HepG2 (cell line): Measurements from ENCODE around the gene KSR1. TPM values are rescaled to one million over a fixed set of nuclear protein-coding genes. Genes with fewer than 3 reads are reported as not detected.

ENCODE experiments used
- ATAC-seq: fragments of 200-7000 bp; cut with Tn5 transposase; 3 replicates; pipeline ENCODE4 v1.9.1; 2020; ENCODE audit warnings: mild to moderate bottlenecking, moderate library complexity
- BruUV-seq: library from RNA; stranded (reverse); fragments of 400-500 nt; replicated peaks from 2 replicates; lab custom pipeline; 2021; lab: Mats Ljungman, UMichigan
- CTCF ChIA-PET: fragments of 300-600 bp; formaldehyde crosslinking; extraction: SDS; loops from one replicate; lab custom pipeline; 2021; ENCODE audit warnings: low total read pairs, inconsistent platforms, low intra/inter-chr PET ratio; lab: Yijun Ruan, JAX
- POLR2A ChIA-PET: fragments of 350-600 bp; sonication (Branson Sonifier 250); formaldehyde crosslinking; loops from one replicate; lab custom pipeline; 2020; ENCODE audit warnings: antibody characterized with exemption, inconsistent platforms; lab: Yijun Ruan, JAX
- DNase-seq: peaks from one replicate; pipeline ENCODE4 v3.0.0-alpha.2; 2015; ENCODE audit warnings: low spot score
- FAIRE-seq: peaks from 3 replicates; lab custom pipeline; 2011; peaks lifted over from hg19 to GRCh38; lab: Jason Lieb, UNC
- H2AFZ ChIP-seq: one replicate; pipeline ENCODE4 v1.6.1; 2011; ENCODE audit warnings: low read length, inconsistent platforms
- H3K27ac ChIP-seq: fragments of 300-600 bp; 3 replicates; pipeline ENCODE4 v1.8.0; 2011; ENCODE audit warnings: mixed run types, mild to moderate bottlenecking, mixed read lengths, low read length, inconsistent platforms; ENCODE audit not compliant: insufficient read depth; ENCODE audit errors: extremely low read length
- H3K27me3 ChIP-seq, 2 experiments: fragments of 200-600 bp in 1 of 2; 2 replicates in 1 of 2; 3 replicates in 1 of 2; pipeline versions ENCODE4 v1.6.0 to v1.8.0; 2011; ENCODE audit warnings: low read length in 2 of 2, mild to moderate bottlenecking in 2 of 2, moderate library complexity in 2 of 2, inconsistent platforms in 1 of 2; ENCODE audit not compliant: insufficient read depth in 2 of 2, control insufficient read depth in 1 of 2
- H3K36me3 ChIP-seq, 2 experiments: fragments of 200-600 bp in 1 of 2; replicated peaks in 1 of 2; 2 replicates in 1 of 2; 3 replicates in 1 of 2; pipeline versions ENCODE4 v1.5.1 to v1.8.0; 2011; ENCODE audit warnings: low read length in 2 of 2, inconsistent platforms in 1 of 2; ENCODE audit not compliant: insufficient read depth in 2 of 2, control insufficient read depth in 1 of 2
- H3K4me1 ChIP-seq: 2 replicates; pipeline ENCODE4 v1.5.1; 2012; ENCODE audit warnings: low read length, inconsistent platforms; ENCODE audit not compliant: insufficient read depth
- H3K4me2 ChIP-seq: 2 replicates; pipeline ENCODE4 v1.6.0; 2011; ENCODE audit warnings: low read depth, low read length, inconsistent platforms
- H3K4me3 ChIP-seq, 3 experiments: fragments of 200-600 bp in 1 of 3; sonication (generic), shearing (Covaris generic) in 1 of 3; replicated peaks in 1 of 3; 2 replicates each; pipeline ENCODE4 v1.5.1; 2011 to 2016; ENCODE audit warnings: low read length in 3 of 3, inconsistent platforms in 2 of 3, low read depth in 2 of 3, mild to moderate bottlenecking in 2 of 3, control low read depth in 1 of 3, mixed read lengths in 1 of 3; ENCODE audit not compliant: insufficient read depth in 1 of 3
- H3K79me2 ChIP-seq: one replicate; pipeline ENCODE4 v1.6.1; 2011; ENCODE audit warnings: low read length, inconsistent platforms; ENCODE audit not compliant: insufficient read depth
- H3K9ac ChIP-seq: 2 replicates; pipeline ENCODE4 v1.6.0; 2011; ENCODE audit warnings: mild to moderate bottlenecking, low read depth, low read length, inconsistent platforms; ENCODE audit not compliant: insufficient read depth
- H3K9me3 ChIP-seq: 2 replicates; pipeline ENCODE4 v1.5.1; 2012; ENCODE audit warnings: mild to moderate bottlenecking, low read length
- H4K20me1 ChIP-seq: 2 replicates; pipeline ENCODE4 v1.6.0; 2011; ENCODE audit warnings: inconsistent platforms, mild to moderate bottlenecking, low read length, moderate library complexity; ENCODE audit not compliant: insufficient read depth
- BCL6 ChIP-seq: IDR thresholded peaks from 2 replicates; pipeline ENCODE4 v1.6.1; 2016; ENCODE audit warnings: missing genetic modification reagents, missing compliant biosample characterization
- SOX6 ChIP-seq, 2 experiments: fragments of 450-650 bp in 1 of 2; sonication (generic) in 1 of 2; formaldehyde crosslinking in 1 of 2; IDR thresholded peaks; 2 replicates each; pipeline versions ENCODE4 v1.4.0 to v1.6.1; 2017 to 2020; ENCODE audit warnings: antibody characterized with exemption in 1 of 2, mild to moderate bottlenecking in 1 of 2, missing genetic modification reagents in 1 of 2
- TCF7 ChIP-seq: sonication (generic); IDR thresholded peaks from 2 replicates; pipeline ENCODE4 v1.6.1; 2016; ENCODE audit warnings: antibody characterized with exemption, low read depth
- YY1 ChIP-seq: IDR thresholded peaks from 2 replicates; pipeline ENCODE4 v1.6.1; 2011; ENCODE audit warnings: low read length, low read depth, moderate library complexity, mild to moderate bottlenecking; ENCODE audit not compliant: insufficient read depth, insufficient replicate concordance
- ZNF263 ChIP-seq: sonication (generic); formaldehyde crosslinking; IDR thresholded peaks from 2 replicates; pipeline ENCODE4 v1.4.0; 2020; ENCODE audit warnings: missing genetic modification reagents
- ZNF431 ChIP-seq: sonication (generic); formaldehyde crosslinking; IDR thresholded peaks from 2 replicates; pipeline ENCODE4 v1.9.0; 2022; ENCODE audit warnings: missing genetic modification reagents, low read depth, mild to moderate bottlenecking, borderline replicate concordance
- WGBS: methylation state at CpG from one replicate; pipeline ENCODE4 v1.1.6; 2017; ENCODE audit warnings: low lambda C conversion rate; 5-methylcytosine and 5-hydroxymethylcytosine counted together
- in situ Hi-C: cut with HindIII; loops from 2 replicates; pipeline ENCODE4 v1.10.0; 2017; ENCODE audit warnings: low pct_unique_long_range_greater_than_20kb; ENCODE audit not compliant: extremely low pct_ligation_motif_present
- intact Hi-C: fragments of 100-400 bp; cut with micrococcal nuclease; formaldehyde crosslinking; loops from one replicate; pipeline ENCODE4 v1.10.0; 2022; ENCODE audit not compliant: unreplicated experiment
- polyA plus RNA-seq, 8 experiments: library from polyadenylated mRNA; depleted of rRNA in 3 of 8; stranded (reverse) in 7 of 8; unstranded in 1 of 8; fragments of >200 nt; fragmentation: Illumina TruSeq in 4 of 8; extraction: Trizol in 4 of 8; gene quantifications; 2 replicates each; pipeline versions ENCODE4 v1.2.1 to v1.2.3, GENCODE V29; 2011 to 2016; ENCODE audit warnings: low read depth in 4 of 8, missing spikeins in 1 of 8, mixed read lengths in 1 of 8; ENCODE audit not compliant: insufficient read depth in 1 of 8
- total RNA-seq, 5 experiments: library from RNA; depleted of rRNA; stranded (reverse); fragments of >200 nt; fragmentation: Illumina TruSeq; extraction: Trizol; gene quantifications; 2 replicates each; pipeline ENCODE4 v1.2.3, GENCODE V29; 2016; ENCODE audit warnings: low read depth in 1 of 5
- TF ChIP-seq, protein P1 (sequence below): sonication (generic); formaldehyde crosslinking; IDR thresholded peaks from 2 replicates; pipeline ENCODE4 v1.4.0; 2020; ENCODE audit warnings: low read depth, missing genetic modification reagents
- TF ChIP-seq, protein P2 (sequence below): sonication (generic); formaldehyde crosslinking; IDR thresholded peaks from 2 replicates; pipeline ENCODE4 v1.4.0; 2020; ENCODE audit warnings: missing genetic modification reagents

KSR1 gene
- total and polyA plus RNA-seq, 2 of the 13 experiments (the other 11 are each of a cell fraction or from before 2014, with no cell fraction given) = 10.1 to 16.6 TPM

DNA sequence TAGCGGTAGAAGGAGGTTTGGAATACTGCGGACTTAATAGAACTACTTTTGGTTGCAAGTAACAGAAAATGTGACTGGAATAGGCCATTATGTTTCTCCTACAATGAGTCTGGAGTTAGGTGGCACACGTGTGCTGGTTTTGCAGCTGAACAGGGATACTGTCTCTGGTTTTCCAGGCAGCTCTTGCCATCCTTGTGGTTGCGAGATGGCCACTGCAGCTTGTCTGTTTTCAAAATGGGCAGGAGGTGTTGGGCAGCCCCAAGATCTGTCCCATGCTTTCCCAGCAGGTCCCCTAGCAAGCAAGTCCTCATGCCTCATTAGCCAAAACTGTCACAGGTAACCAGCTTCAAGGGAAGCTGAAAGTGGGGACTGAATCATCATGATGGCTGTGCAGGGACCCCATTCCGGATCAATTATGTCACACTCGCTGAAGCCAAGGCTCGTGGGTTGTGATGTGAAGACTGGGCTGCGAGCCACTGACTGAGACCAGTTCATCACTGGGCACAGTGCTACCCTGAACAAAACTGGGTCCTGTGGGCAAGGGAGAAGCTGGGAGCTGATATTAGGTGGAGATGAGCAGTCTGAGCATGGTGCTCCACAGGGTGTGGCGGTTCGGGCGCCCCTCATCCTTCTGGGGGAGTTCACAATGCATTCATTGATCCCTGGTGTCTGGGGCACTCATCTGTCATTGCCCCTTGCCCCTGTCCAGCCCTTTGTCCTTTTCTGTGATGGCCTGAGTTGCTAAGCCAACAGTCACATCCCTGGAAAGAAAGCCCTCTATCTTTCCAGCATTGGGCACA is 82.1 kb downstream of the KSR1 start:
- WGBS = 84% methylated on average over 8 of the region's 11 CpGs
- TF ChIP-seq ZNF263 (CRISPR knock-in tag) (peak; percentile 86), TCF7 (no peak), ZNF431 (CRISPR knock-in tag) (no peak), BCL6 (peak; percentile 38; the same call in 1 of the 2 replicates), SOX6 (IDR thresholded peaks at IDR 0.05) (no peak), SOX6 (CRISPR knock-in tag; IDR thresholded peaks at IDR 0.05) (peak; percentile 19; the same call in 1 of the 2 replicates), YY1 (no peak)
- TF ChIP-seq, protein P1, sequence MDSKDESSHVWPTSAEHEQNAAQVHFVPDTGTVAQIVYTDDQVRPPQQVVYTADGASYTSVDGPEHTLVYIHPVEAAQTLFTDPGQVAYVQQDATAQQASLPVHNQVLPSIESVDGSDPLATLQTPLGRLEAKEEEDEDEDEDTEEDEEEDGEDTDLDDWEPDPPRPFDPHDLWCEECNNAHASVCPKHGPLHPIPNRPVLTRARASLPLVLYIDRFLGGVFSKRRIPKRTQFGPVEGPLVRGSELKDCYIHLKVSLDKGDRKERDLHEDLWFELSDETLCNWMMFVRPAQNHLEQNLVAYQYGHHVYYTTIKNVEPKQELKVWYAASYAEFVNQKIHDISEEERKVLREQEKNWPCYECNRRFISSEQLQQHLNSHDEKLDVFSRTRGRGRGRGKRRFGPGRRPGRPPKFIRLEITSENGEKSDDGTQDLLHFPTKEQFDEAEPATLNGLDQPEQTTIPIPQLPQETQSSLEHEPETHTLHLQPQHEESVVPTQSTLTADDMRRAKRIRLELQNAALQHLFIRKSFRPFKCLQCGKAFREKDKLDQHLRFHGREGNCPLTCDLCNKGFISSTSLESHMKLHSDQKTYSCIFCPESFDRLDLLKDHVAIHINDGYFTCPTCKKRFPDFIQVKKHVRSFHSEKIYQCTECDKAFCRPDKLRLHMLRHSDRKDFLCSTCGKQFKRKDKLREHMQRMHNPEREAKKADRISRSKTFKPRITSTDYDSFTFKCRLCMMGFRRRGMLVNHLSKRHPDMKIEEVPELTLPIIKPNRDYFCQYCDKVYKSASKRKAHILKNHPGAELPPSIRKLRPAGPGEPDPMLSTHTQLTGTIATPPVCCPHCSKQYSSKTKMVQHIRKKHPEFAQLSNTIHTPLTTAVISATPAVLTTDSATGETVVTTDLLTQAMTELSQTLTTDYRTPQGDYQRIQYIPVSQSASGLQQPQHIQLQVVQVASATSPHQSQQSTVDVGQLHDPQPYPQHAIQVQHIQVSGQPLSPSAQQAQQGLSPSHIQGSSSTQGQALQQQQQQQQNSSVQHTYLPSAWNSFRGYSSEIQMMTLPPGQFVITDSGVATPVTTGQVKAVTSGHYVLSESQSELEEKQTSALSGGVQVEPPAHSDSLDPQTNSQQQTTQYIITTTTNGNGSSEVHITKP (CRISPR knock-in tag) = no peak
- TF ChIP-seq, protein P2, sequence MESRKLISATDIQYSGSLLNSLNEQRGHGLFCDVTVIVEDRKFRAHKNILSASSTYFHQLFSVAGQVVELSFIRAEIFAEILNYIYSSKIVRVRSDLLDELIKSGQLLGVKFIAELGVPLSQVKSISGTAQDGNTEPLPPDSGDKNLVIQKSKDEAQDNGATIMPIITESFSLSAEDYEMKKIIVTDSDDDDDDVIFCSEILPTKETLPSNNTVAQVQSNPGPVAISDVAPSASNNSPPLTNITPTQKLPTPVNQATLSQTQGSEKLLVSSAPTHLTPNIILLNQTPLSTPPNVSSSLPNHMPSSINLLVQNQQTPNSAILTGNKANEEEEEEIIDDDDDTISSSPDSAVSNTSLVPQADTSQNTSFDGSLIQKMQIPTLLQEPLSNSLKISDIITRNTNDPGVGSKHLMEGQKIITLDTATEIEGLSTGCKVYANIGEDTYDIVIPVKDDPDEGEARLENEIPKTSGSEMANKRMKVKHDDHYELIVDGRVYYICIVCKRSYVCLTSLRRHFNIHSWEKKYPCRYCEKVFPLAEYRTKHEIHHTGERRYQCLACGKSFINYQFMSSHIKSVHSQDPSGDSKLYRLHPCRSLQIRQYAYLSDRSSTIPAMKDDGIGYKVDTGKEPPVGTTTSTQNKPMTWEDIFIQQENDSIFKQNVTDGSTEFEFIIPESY (CRISPR knock-in tag) = peak; percentile 60; the same call in 1 of the 2 replicates
- TF ChIP-seq, all 625 proteins: peak for 4
- Histone ChIP-seq H3K4me2 (no peak overlapping the region), H3K36me3 (no peaks in the 10 kb centered on the region), H3K9ac (no peak overlapping the region), H2AFZ (no peak overlapping the region), H3K9me3 (no peaks in the 10 kb centered on the region), H3K27ac (no peak overlapping the region), H3K27me3 (no peaks in the 10 kb centered on the region), H3K4me3 (no peak overlapping the region), H3K4me1 (peaks cover 86% of the 10 kb centered on the region), H3K79me2 (peaks cover 38% of the 10 kb centered on the region), H4K20me1 (peaks cover 4% of the 10 kb centered on the region; the same call in 1 of the 2 replicates)
- DNase-seq (no peak), ATAC-seq (no peak), FAIRE-seq (no peak)
- ChIA-PET CTCF (no interaction called here), POLR2A (no interaction called here)
- intact Hi-C loops = no loop called here
- in situ Hi-C loops = loop anchor here (10.0 kb wide), 1 partner anchor 56 kb away; no protein-coding TSS in a partner anchor
- BruUV-seq = no TSS peak
